ENCODE results near the gene OR2V1.

DNA sequence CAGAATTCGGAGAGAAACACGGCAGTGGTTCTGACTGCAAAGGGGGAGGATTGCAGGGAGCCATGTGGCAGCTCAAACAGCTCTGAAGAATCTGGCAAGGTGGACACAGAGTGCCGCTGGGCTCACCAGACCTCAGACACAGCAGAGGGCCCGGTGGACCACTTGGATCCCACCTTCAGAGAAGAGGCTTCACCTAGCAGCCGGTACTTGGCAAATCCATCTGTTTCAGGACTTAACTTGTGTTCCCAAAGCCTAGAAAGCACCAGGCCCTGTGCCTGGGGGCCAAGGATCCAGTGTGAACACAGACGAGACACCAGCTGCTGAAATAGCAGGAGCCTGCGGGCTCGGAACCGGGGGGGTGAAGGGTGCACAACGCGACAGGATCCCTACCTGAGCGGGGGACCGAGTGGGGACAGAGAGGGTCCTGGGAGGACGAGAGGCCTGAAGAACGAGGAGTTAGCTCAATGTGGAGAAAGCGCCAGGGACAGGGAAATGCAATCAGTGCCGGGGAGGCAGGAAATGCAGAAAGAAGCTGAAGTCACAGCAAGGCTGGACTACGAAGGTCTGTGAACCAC lies 46.3 kb downstream of the OR2V1 start:
- TF ChIP-seq, protein P1, sequence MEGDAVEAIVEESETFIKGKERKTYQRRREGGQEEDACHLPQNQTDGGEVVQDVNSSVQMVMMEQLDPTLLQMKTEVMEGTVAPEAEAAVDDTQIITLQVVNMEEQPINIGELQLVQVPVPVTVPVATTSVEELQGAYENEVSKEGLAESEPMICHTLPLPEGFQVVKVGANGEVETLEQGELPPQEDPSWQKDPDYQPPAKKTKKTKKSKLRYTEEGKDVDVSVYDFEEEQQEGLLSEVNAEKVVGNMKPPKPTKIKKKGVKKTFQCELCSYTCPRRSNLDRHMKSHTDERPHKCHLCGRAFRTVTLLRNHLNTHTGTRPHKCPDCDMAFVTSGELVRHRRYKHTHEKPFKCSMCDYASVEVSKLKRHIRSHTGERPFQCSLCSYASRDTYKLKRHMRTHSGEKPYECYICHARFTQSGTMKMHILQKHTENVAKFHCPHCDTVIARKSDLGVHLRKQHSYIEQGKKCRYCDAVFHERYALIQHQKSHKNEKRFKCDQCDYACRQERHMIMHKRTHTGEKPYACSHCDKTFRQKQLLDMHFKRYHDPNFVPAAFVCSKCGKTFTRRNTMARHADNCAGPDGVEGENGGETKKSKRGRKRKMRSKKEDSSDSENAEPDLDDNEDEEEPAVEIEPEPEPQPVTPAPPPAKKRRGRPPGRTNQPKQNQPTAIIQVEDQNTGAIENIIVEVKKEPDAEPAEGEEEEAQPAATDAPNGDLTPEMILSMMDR (IDR thresholded peaks at IDR 0.05): no peak
- no peak for TF ChIP-seq POLR2A (IDR thresholded peaks at IDR 0.05)

All from Peyer's patch (tissue), 4 donors.